Esophagus muscularis mucosa (tissue), 4 donors: Measurements from ENCODE around the gene VSIG2. TPM values are rescaled to one million over a fixed set of nuclear protein-coding genes. Genes with fewer than 3 reads are reported as not detected.

Source experiments
- DNase-seq: peaks from one replicate; pipeline ENCODE4 v3.0.0-alpha.2; 2017; ENCODE audit errors: extremely low spot score
- H3K27ac ChIP-seq, 4 donors: fragments of 200-600 bp; sonication (generic); replicated peaks in 1 of 4; 1 replicate in 3 of 4; 2 replicates in 1 of 4; pipeline ENCODE4 v1.5.1; 2016 to 2019; ENCODE audit warnings: mild to moderate bottlenecking in 1 of 4
- H3K27me3 ChIP-seq, 4 donors: fragments of 200-600 bp; sonication (generic); one replicate each; pipeline versions ENCODE4 v1.5.1 to v1.6.0; 2016 to 2019
- H3K36me3 ChIP-seq, 4 donors: fragments of 200-600 bp; sonication (generic); one replicate each; pipeline ENCODE4 v1.5.1; 2016 to 2019
- H3K4me1 ChIP-seq, 4 donors: fragments of 200-600 bp; sonication (generic); one replicate each; pipeline ENCODE4 v1.5.1; 2016 to 2019
- H3K4me3 ChIP-seq, 4 donors: fragments of 200-600 bp; sonication (generic); 1 replicate in 2 of 4; 2 replicates in 2 of 4; pipeline ENCODE4 v1.5.1; 2016 to 2019; ENCODE audit warnings: mild to moderate bottlenecking in 4 of 4, moderate library complexity in 1 of 4
- H3K9me3 ChIP-seq, 4 donors: fragments of 200-600 bp; sonication (generic); 1 replicate in 3 of 4; 2 replicates in 1 of 4; pipeline ENCODE4 v1.5.1; 2016 to 2019
- CTCF ChIP-seq, 3 experiments: fragments of 200-600 bp in 2 of 3; fragments of 450-650 bp in 1 of 3; sonication (generic) in 2 of 3; IDR thresholded peaks; one replicate each; pipeline ENCODE4 v1.5.1; 2017 to 2019; ENCODE audit warnings: antibody characterized with exemption in 3 of 3, mild to moderate bottlenecking in 2 of 3, moderate library complexity in 1 of 3
- EP300 ChIP-seq: sonication (generic); formaldehyde crosslinking; IDR thresholded peaks from one replicate; pipeline ENCODE4 v1.6.1; 2017; ENCODE audit warnings: antibody characterized with exemption
- POLR2A ChIP-seq: fragments of 450-650 bp; IDR thresholded peaks from one replicate; pipeline ENCODE4 v1.6.1; 2017; ENCODE audit warnings: antibody characterized with exemption, moderate library complexity, mild to moderate bottlenecking, low read depth
- POLR2AphosphoS5 ChIP-seq, 2 donors: sonication (generic); formaldehyde crosslinking; IDR thresholded peaks; one replicate each; pipeline ENCODE4 v1.6.1; 2017; ENCODE audit warnings: antibody characterized with exemption in 2 of 2
- WGBS: methylation state at CpG from one replicate; pipeline ENCODE4 v1.1.5; 2018; 5-methylcytosine and 5-hydroxymethylcytosine counted together
- intact Hi-C: fragments of 100-400 bp; cut with DNase I; formaldehyde crosslinking; loops from one replicate; pipeline ENCODE4 v1.15.1; 2023
- total RNA-seq, 4 donors: library from RNA; depleted of rRNA; stranded (reverse); fragments of >200 nt; gene quantifications; one replicate each; pipeline versions ENCODE4 v1.1.0 to v1.2.1, GENCODE V29; 2016

VSIG2 gene
- total RNA-seq, 4 donors from 2014 or later: 0.29 TPM; not detected in 3

GRCh38 chr11:124729571-124729970 is 22.5 kb downstream of the VSIG2 start:
- no peaks in the 10 kb centered on the region for H3K36me3 ChIP-seq
- peaks cover 0 to 16% (median 10%) of the 10 kb centered on the region in 4 donors for H3K4me1 ChIP-seq
- no peaks in the 10 kb centered on the region for H3K9me3 ChIP-seq
- no peak for DNase-seq
- H3K4me3 ChIP-seq: no peak overlapping the region
- H3K27me3 ChIP-seq: peaks cover 0 to 26% (median 0%) of the 10 kb centered on the region in 4 donors
- TF ChIP-seq POLR2AphosphoS5 (IDR thresholded peaks at IDR 0.05) (no peak), POLR2A (no peak), CTCF (IDR thresholded peaks at IDR 0.05) (no peak), EP300 (no peak)
- no peak overlapping the region for H3K27ac ChIP-seq
- WGBS: 82% methylated on average over 4 of the region's 4 CpGs
- intact Hi-C loops: no loop called here

- intact Hi-C loops: no loop called here
- no peak overlapping the region for H3K27ac ChIP-seq
- WGBS: 82% methylated on average over 2 of the region's 2 CpGs
Observed at GRCh38 chr11:124728134-124728533, 23.9 kb downstream of the VSIG2 start.

GRCh38 chr11:124727474-124727873 is 24.6 kb downstream of the VSIG2 start:
- H3K4me3 ChIP-seq: no peak overlapping the region
- H3K9me3 ChIP-seq: no peaks in the 10 kb centered on the region
- peaks cover 0 to 44% (median 0%) of the 10 kb centered on the region in 4 donors for H3K27me3 ChIP-seq
- DNase-seq: no peak
- WGBS: 82% methylated on average over 4 of the region's 4 CpGs
- H3K4me1 ChIP-seq: peaks cover 0 to 17% (median 10%) of the 10 kb centered on the region in 4 donors
- intact Hi-C loops: no loop called here
- TF ChIP-seq POLR2A (no peak), EP300 (no peak), CTCF (IDR thresholded peaks at IDR 0.05) (no peak), POLR2AphosphoS5 (IDR thresholded peaks at IDR 0.05) (no peak)
- H3K36me3 ChIP-seq: no peaks in the 10 kb centered on the region
- no peak overlapping the region for H3K27ac ChIP-seq

More at GRCh38 chr11:124728134-124728533, 23.9 kb downstream of the VSIG2 start:
- Histone ChIP-seq H3K9me3 (no peaks in the 10 kb centered on the region), H3K4me3 (no peak overlapping the region), H3K4me1 (peaks cover 0 to 17% (median 10%) of the 10 kb centered on the region in 4 donors), H3K27me3 (peaks cover 0 to 38% (median 0%) of the 10 kb centered on the region in 4 donors), H3K36me3 (no peaks in the 10 kb centered on the region)
- DNase-seq: no peak
- TF ChIP-seq POLR2A (no peak), CTCF (IDR thresholded peaks at IDR 0.05) (no peak), EP300 (no peak), POLR2AphosphoS5 (IDR thresholded peaks at IDR 0.05) (no peak)

DNA sequence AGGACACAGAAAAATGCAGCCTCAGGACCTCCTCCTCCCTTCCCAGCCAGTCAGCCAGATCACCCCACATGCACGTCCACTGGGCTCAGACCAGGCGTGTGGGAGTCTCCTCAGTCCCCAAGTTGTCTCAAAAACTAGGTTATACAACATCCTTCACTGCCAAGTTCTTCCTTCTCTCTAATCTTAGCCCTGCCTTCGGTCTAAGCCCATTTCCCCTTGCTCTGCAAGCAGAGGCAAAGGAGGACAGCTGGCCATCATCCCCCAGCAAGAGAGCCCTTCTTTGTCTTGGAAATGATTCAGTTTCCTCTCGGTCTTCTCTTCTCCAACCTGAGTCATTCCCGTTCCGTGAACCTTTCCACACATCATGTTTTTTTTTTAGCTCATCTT is 26.3 kb downstream of the VSIG2 start:
- Histone ChIP-seq H3K4me1 (peaks cover 0 to 17% (median 10%) of the 10 kb centered on the region in 4 donors), H3K36me3 (no peaks in the 10 kb centered on the region), H3K4me3 (no peak overlapping the region), H3K9me3 (no peaks in the 10 kb centered on the region), H3K27me3 (peaks cover 0 to 62% (median 0%) of the 10 kb centered on the region in 4 donors), H3K27ac (no peak overlapping the region)
- 21% methylated on average over 6 of the region's 6 CpGs for WGBS
- TF ChIP-seq EP300: no peak
- TF ChIP-seq POLR2A: no peak
- no peak for TF ChIP-seq CTCF (IDR thresholded peaks at IDR 0.05)
- TF ChIP-seq POLR2AphosphoS5 (IDR thresholded peaks at IDR 0.05): no peak
- no peak for DNase-seq
- intact Hi-C loops: no loop called here
